NCI-H1105 (cell line): ENCODE results near the gene FN3KRP.

Experiments
- DNase-seq: peaks from one replicate; lab custom pipeline; 2025; lab: John Stamatoyannopoulos, UW

The FN3KRP gene

DNA sequence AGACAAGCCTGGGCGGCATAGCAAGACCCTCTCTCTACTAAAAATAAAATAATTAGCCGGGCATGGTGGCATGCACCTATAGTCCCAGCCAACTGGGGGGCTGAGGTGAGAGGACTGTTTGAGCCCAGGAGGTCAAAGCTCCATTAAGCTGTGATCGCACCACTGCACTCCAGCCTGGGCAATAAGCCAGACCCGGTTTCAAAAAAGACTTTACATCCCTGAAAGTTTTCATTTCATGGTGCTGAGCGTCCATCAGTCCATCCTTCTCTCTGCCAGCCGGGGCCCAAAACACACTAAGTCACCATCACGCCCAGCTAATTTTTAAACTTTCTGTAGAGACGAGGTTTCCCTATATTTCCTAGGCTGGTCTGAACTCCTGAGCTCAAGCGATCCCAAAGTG lies 28.6 kb upstream of the FN3KRP start:
- DNase-seq: no peak

DNA sequence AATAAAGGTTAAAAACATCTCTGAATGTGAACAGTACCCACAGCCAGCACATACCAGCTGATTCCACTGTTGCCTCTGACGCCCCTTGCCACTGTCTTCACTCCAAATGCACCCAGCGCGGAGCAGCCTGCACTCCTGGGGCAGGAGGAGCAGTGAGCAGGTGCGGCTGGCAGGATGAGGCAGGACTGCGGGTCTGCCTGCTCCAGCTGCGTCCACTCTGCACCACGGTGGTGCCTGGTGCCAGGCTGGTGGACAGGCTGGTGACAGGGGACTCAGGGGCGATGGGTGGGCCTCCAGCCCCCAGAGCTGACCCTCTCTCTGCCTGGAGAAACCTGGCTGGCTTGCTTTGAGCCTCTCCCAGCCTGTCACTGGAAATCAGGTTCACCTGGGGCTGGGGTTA lies 27.4 kb upstream of the FN3KRP start:
- DNase-seq: no peak

DNA sequence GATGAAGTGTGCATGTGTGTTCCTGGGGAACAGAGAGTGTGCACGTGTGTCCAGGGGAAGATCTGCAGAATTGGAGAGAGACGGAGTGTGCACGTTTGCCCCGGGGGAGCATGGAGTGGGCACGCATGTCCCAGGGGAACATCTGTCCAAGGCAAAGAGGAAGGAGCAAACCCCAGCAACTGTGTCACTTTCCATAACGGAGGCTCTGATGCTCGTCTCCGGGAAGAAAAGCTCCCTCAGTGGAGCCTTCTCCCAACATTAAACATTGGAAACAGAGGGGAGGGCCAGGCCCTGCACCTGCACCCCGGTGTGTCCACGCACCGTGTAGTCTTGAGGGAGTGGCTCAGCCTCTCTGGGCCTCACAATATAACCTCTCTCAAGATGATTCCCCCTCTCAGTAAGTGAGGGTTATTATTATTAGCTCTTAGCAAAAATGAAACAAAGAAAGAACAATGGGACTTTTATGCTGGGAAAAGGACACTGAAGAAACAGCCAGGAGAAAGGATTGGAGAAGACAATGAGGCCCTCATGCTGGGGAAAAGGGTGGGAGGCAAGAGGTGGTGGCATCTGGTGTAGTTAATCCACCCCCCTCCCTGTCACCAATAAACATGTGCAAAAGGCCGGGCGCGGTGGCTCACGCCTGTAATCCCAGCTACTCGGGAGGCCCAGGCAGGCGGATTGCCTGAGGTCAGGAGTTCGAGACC lies 25.6 kb upstream of the FN3KRP start:
- DNase-seq: no peak

DNA sequence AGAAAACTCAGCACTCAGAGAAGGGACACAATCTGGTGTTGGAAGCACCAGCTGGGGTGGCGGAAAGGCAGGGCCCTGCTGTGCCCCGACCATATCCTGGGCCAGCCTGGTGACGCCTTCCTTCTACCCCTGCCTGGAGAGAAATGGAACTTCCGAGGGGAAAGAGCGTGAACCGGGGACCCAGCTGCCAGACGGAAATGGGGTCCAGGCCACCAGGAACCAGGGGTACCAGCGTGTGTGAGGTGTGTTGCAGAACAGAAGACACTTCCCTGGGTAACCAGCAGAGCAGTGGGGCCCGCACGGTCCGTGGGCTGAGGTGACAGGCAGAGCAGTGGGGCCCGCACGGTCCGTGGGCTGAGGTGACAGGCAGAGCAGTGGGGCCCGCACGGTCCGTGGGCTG lies 24.8 kb upstream of the FN3KRP start:
- no peak for DNase-seq

DNA sequence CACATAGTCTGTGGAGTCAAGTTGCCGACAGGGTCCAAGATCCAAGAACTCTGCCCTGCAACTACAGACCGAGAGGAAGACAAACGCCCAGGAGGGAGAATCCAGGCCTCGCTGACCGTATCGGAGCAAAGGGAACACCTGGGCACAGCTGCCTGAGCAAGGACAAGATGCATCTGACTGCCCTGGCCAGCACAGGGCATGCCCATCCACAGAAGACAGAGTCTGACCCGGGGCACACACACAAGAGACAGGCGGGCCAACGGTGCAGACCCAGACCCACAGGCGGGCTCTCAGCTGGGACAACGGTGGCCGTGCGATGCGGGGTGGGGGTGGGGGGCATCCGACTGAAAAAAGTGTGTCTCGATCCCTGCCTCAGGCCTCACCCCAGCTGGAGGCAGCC lies 24.2 kb upstream of the FN3KRP start:
- no peak for DNase-seq

DNA sequence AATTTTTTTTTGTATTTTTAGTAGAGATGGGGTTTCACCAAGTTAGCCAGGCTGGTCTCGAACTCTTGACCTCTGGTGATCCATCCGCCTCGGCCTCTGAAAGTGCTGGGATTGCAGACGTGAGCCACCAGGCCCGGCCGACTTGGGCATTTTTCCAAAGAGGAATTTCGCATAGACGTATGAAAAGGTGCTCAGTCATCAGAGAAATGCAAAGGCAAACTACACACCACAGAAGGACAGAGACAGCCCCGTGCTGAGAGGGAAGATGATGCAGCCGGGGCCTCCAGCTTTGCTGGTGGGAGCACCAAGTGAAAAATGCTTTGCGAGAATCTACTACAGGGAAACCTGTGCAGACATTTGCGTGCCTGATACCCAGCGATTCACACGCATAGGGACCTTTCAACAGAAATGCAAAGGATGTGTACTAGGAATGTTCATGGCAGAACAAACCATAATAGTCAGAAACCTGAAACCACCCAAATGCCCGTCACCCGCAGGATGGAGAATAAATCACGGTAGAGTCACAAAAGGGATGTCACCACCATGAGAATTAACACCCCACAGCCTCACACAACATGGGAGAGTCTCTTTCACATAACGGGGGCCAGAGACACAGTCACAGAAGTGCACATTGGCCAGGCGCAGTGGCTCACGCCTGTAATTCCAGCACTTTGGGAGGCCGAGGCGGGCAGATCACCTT lies 23.2 kb upstream of the FN3KRP start:
- DNase-seq: no peak

DNA sequence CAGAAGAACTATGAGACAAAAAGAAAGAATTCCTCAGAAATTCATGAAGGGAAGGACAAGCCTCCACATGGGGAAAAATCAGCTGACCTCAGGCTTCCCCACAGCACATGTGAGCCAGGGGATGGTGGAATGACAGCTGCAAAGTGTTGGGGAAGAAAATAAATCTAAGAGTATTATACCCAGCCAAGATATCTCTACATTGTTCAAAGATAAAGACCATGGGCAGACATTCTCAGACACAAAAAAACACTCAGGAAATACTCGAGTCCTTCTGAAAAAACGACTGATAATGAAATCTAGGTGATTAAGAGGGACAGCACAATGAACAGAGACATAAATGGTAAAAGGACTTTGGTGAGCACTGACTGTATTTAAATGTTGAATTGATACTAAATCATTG lies 21.9 kb upstream of the FN3KRP start:
- no peak for DNase-seq

DNA sequence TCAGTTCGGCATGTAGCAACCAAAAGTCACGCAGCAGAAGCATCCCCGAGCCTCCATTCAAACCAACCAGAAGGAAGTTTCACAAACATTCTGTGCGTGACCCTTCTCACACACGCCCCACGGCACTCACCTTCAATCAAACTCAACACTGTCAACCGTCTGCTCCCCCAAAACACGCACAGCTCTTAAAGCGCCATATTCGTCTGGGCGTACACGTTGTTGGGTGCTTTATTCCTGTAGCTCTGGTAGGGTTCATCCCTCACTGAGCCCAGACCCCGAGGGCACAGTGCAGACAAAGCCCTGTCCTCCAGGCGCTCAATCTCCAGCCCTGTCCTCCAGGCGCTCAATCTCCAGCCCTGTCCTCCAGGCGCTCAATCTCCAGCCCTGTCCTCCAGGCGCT lies 20.2 kb upstream of the FN3KRP start:
- DNase-seq: no peak

DNA sequence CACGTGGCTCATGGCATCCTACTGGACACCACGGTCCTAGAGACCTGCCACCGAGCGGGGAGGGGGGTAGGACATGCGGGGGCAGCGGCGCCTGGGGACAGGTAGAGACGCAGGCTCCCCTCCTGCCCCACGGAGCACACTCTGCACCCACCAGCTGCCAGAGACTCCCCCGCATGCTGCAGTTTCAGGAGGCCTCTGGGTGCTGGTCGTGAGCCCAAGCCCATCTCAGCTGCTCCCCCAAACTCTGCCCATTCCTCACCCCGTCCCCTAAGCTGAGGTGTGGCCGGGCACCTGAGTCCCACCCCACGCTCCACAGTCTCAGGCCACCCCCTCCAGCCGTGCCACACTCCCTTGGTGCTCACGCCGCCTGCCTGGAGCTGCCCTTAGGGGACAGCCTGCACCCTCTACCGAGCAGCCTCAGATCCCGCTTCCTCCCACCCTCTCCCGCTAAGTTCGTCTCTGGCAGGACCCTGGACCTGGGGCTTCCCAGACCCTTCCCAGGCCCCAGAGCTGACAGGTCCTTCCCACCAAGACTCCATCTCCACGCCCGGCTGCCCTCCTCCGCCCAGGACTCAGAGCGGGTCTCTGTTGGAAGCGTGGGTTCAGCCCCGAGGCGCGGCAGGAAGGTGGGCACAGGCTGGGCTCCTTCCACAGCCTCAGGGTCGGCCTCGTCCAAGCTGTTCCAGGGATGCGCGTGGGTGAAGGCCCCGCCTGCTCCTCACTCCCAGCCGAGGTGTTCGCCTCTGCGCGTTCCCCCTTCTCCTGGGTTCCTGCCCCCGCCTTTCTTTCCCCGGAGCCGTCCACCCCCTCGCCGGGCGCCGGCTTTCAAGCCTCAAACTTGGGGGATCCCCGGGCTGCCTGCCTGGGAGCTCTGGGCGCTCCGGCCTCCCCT lies 19.3 kb upstream of the FN3KRP start:
- no peak for DNase-seq

DNA sequence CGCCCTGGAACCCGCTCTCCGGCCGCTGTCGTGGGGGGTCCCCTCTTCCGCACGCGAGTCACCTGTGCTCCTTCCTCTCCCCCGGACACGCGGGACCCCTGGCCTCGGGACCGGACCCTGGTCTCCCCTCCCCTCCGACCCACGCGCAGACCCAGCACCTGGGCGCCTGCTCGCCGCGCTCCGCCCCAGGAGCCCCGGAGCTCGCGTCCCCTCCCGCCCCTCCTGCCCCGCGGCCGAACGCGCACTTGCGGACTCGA lies 18.8 kb upstream of the FN3KRP start:
- DNase-seq: no peak

DNA sequence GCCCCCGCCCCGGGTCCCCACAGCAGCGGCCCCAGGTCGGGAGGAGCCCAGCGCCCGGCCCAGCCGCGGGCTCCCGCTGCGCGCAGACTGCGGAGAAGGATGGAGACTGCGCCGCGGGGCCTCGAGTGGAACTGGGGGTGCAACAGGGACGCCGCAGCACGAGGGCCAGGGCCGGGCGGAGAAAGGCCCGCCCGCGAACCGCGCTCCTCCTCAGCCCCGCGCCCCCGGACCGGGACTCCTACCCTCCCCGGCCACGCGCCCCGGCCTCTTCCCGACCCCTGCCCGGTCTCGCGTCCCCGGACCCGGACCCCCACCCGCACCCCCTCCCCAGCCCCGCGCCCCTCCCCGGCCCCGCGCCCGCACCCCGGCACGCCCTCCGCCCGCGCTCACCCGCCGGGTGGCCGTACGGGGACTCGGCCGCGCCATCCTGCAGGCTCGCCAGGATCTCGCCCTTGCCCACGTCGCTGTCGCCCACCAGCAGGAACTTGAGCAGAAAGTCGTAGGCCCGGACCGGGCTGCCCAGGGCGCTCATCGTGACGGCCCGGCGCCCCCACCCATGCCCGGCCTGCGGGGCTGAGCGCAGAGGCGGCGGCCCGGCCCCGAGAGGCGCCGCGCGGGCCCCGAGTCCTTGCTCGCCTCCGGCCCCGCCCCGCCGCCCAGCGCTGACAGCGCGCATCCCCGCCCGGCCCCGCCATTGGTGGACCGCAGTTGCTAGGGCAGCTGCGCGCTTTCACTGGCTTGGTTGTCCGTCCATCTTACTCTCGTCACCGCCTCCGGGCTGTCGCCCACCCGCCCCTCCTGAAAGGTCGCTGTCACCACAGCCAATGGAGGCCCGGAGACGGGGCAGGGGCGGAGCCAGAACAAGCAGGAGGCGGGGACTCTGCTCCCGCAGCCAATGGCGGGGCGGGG lies 18.2 kb upstream of the FN3KRP start, which contains the start of gene RAB40B:
Gene RAB40B (minus strand): TSS at position 634 of the 909 bp plus-strand sequence. CDS start 102 bp downstream, at position 532.
- DNase-seq: peak; percentile 95

DNA sequence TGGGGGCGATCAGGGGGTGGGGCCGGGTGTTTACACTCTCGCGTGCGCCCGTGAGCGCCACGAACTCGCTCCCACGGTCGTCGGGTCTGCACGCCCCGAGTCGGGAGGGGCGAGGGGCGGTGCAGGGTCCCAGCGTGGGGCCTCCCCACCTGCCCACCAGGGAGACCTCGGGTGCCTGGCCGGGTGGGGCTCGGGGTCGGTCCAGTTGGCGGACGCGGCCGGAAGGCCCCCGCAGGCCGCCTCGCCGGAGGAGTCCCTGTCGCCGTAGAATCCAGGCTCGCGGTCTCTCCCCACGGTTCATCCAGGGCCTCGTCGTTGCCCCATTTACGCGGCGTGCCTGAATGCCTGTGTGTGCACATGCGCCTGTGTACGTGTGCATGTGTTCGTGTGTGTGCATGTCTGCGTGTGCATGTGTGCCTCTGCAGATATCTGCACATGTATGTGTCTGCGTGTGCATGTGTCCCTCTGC lies 17.5 kb upstream of the FN3KRP start:
- no peak for DNase-seq

DNA sequence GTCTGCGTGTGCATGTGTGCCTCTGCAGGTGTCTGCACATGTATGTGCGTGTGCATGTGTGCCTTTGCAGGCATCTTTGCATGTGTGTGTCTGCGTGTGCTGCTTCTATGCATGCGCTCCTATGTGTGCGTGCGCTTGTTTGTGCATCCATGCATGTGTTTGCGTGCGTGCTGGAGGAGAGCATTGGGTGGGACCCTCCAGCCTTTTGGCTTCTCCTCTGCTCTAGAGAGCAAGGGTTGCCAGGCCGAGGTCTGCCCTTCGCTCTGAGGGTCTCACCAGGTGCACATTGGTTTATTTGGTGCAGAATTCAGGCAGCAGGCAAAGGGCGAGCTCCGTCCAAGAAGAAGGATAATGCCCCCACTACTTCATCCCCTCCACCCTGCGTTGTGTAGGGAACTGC lies 17.0 kb upstream of the FN3KRP start:
- no peak for DNase-seq

DNA sequence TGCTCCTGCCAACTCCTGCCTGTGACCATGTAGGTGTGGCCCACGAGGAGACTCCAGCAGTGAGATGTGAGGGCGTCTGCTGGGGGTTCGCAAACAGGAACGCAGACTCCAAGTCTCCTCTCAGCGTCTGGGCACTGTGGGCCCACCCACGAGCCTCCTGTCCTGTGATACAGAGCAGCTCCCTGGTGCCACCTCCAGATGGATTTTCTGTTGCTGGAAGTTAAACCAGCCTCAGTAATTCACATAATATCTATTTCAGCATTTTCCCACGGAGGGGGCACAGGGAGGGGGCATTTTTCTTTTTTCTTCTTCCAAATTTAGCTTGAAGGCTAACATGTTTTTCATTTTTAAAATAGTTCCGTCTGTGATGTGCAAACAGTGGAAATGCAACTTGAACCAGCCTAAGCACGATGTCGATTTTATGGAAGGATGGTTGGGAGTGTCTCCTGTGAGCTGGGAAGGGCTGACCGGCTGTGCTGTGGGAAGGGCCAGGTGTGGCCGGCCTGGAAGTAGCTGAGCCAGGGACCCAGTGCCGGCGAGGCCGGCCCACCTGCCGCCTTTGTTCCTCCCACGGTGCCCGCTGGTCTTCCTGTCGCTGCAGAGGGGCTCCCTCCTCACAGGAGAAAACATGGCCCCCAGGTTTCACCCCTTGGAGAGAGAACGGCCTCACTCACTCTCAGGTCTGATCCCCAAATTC lies 14.1 kb upstream of the FN3KRP start:
- DNase-seq: no peak

DNA sequence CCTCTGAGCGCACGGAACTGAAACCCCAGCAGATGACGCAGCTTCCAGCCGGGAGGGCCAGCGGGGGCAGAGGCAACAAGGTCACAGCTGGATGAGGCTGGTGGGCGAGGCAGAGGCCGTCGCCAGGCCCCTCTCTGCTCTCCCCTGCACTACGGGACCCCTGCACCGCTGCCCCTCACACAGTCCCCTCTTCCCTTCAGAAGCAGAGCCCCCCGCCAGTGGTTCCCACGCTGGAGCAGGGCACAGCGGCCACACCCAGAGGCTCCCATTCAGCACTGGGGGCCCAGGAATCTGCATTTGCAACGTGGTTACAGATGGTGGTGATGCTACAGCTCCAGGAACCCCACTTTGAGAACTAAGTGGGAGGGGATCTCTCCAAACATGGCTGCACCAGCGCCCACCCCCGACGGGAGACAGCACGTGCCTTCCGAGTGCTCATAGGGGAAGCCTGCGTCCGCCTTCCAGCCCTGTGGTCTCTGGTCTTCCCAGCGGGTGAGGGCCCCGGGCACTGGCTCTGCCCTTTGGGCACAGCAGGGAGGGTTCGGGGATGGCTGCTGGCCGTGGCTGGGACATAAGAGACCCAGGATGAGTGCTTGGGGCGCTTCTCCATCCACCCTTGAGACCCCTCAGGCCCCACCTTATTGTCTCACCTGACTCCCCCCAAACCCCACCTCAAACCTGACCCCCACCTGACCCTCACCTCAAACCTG lies 13.3 kb upstream of the FN3KRP start:
- DNase-seq: no peak

DNA sequence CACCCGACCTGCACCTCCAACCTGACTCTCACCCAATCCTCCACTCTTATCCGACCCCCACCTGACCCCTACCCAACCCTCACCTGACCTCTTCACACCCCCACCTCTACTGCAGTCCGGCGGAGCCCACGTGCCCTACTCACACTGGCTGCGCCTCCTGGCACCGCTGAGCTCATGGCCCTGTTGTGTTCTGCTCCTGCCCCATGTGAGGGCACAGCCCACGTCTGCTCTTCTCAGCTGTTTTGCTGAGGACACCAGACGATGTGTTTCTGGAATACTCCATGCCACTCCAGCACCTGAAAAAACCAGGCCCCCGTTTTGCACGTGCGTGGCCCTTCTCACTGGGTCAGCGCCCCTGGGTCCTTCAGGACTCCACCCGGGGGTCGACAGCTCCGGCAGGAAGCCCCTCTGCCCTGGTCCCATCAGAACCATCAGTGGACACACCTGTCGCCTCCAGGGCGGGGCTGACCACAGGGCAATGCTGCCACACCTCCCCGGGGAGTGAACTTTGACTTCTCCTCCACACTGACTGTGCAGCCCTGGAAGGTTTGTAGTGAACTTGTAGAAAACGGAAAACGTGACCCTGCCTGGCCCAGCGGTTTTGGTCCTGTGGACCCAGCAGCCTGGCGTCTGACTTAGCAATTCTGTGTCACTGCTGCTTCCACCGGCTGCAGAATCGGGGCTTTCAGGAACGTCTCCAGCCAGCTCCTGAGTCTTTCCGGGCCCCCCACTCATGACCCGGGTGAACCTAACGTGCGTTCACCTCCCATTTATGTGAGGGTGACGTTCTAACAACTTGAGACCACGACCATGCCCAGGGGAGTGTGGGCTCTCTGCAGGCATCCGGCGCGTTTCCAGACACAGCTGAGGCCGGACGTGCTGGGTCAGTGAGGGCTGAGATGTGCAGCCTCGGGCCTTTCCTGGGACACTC lies 12.3 kb upstream of the FN3KRP start:
- no peak for DNase-seq

DNA sequence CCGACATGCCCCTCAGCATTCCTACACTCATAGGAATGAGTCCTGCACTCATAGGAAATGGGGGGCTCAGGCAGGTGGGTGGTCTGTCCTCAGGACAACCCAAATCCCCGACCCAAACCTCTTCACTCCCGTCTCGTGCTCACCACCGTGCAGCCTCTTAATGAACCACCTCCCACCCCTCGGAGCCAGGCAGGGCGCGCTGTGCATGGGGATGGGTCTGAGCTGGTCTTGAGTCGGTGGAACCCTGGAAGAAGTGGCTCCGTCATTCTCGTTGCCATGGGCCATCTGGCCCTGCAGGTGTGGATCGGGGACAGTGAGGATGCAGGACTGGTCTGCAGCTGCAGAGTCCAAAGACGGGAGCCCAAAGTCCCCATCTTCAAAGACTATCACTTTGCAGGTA lies 11.6 kb upstream of the FN3KRP start:
- DNase-seq: no peak

DNA sequence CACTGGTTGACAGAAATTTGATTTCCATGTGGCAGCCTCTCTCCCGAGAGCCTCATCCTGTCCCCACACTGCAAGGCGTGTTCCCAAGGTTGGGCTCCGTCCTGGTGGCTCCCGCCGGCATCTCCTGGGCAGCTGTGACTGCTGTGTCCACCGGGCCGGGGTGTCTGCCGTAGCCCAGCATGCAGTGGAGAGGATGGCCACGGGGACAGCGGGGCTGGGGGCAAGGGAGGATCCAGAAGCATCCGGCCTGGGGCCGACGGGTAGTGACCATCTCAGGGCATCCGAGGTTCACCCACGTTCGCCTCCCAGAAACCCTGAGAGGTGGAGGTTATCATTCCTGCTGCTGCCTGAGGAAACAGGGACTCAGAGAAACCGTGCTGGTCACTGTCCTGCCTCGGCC lies 10.8 kb upstream of the FN3KRP start:
- DNase-seq: no peak

DNA sequence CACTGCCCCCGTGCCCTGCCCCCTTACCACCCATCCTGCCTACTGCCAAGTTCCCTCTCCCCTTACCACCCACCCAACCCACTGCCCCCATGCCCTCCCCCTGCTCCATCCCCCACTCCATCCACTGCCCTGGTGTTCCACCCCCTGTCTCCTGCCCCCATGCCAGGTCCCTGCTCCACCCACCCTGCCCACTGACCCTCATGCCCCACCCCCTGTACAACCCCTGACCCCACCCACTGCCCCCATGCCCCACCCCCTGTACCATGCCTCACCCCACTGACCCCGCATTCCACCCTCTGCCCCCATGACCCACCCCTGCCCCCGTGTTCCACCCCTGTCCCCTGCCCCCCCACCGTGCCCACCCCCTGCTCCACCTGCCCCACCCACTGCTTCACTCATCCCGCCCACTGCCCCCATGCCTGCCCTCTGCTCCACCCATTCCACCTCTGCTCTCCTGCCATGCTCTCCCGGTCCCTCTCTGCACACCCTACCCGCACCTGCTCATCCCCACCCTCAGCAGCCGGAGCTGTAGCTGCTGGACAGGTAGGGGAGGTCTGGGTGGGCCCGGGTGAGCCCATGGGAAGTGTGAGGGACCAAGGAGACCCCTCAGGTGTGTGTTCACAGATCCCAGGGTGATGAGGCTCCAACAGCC lies 7.4 kb upstream of the FN3KRP start:
- DNase-seq: no peak
